NCI-H2227 treated with DMSO at 0.1 percent for 48 hours (cell line): ENCODE results near the gene DNAJC15.
"Not testable (repeated sequence)": the region's sequence is repeated elsewhere in the genome, so short reads cannot be mapped to it uniquely, and the experiment has no call there.

Experiments
- DNase-seq: peaks from one replicate; lab custom pipeline; 2025; lab: John Stamatoyannopoulos, UW

Gene DNAJC15

DNA sequence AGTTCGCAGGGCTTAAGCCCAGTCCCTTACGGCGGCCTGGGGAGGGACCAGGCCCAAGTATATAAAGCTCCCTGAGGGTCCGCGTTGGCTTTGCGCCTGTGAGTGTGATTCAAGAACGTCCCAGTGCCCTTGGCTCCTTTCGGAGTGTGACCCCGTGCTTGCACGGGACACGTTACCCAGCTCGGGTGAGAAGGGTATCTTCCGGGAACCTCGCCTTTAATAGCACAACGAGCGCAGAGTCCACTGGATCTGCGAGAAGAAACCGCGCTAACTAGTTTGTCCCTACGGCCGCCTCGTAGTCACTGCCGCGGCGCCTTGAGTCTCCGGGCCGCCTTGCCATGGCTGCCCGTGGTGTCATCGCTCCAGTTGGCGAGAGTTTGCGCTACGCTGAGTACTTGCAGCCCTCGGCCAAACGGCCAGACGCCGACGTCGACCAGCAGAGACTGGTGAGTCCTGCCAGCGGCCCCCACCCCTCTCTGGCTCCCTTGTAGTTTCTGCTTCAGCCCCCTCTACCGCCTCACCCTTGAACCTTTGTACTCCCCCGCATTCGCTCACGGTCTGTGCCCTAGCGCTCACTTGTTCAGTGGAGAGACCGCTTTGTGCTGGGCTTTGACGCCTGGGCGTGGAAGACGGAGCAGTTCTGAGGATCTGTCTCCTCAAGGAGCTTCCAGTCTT, at the start of gene DNAJC15:
TSS of gene DNAJC15 (plus strand) at position 298 of the 675 bp plus-strand sequence. CDS start at position 339, 41 bp downstream.
- DNase-seq: peak; percentile 74

DNA sequence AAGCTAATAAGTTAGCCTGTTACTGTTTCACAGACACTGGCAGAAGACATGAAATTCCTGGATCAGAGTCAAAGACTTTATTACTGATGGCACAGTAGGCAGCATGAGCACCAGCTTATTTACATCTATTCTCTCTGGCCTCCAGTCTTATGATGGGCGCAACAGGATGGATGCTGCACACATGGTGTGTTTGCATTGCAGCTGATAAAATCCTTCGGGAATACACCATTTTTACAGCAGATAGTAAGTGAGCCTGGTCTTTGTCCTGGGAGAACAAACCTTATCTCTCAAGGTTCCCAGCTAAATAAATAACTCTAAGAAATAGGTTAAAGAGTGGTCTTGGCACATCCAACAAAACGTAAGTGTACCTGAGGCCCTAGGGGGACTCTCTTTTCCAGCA, 47.3 kb upstream of the DNAJC15 start:
- no peak for DNase-seq

DNA sequence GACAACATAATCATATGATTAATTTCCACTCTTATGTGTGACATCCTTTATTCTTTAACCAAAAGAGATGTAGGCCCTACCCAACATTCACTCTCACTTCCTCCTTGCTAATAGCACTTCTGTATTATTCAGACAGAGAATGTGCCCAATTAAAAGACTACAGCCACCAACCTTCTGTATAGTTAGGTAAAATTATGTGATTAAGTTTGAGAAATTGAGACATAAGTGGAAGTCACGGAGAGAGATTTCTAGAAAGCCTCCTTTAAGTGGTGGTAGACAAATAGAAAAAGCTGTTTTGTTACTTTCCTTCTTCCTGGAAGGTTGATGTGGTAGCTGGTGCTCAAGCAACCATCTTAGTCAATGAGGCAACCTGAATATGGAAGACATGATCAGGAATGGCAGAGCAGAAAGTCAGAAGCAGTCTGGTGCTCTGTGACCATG, 46.1 kb upstream of the DNAJC15 start:
- no peak for DNase-seq

DNA sequence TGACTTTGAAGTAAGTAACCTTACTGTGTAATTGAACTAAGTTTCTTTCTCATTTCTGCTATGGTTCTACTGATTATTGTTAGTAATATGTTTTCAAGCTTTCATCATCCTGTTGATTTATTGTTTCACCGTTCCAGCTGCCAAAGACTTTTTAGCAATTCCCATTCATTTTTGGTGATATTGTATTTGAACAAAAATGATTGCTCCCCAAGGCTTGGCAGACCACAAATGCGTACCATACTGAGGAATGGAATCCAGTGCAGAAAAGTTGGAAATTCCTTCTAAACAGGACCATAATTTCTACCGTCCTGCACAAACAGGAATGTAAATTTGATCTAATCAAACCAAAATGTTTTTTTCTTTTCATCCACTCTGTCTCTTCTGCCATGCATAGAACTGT, 42.1 kb upstream of the DNAJC15 start:
- DNase-seq: no peak

DNA sequence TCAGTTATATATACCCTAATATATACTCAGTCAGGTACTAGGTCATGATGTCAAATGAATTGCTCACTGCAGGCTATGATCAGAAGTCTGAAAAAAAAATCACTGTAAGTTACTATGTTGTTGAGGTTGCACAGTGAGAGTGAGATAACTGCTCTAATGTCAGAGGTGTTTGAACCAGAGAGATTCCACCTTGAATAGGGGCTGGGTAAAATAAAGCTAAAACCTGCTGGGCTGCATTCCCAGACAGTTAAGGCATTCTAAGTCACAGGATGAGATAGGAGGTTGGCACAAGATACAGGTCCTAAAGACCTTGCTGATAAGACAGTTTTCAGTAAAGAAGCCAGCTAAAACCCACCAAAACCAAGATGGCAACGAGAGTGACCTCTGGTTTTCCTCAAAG, 41.5 kb upstream of the DNAJC15 start:
- DNase-seq: no peak

DNA sequence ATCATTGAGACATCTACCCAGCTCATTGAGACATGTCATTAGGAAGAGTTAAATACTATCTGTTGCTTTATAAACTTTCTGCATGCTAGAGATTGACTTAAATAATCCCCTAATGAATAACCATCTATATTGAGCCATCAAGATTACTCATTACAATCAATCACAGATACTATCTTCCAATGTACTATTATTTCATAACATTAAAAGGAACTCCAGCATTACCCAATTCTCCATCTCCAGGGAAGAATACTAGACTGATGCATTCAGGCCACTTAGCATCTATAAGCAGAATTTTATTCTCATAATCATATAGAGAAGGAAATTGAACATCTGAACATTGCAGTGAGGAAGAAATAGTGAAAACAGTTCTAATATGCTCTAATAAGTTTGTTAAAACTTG, 39.4 kb upstream of the DNAJC15 start:
- DNase-seq: no peak

DNA sequence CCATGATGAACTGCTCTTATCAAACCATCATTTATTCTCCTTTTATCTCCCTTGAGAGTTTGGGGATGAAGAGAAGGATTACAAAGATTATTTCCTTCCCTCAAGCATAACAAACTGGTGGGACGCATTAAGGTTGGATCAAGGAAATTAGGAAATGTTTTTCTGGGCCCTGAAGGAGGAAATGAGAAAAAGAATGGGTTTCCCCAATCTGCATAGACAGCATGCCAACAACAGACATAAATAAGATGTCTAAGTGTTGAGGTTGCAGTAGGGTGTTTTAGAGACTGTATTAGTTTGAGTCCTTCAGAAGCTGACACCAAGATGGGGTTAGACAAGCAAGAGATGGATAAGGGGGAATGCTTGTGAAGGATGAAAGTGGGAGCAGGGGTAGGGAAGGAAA, 38.7 kb upstream of the DNAJC15 start:
- no peak for DNase-seq

DNA sequence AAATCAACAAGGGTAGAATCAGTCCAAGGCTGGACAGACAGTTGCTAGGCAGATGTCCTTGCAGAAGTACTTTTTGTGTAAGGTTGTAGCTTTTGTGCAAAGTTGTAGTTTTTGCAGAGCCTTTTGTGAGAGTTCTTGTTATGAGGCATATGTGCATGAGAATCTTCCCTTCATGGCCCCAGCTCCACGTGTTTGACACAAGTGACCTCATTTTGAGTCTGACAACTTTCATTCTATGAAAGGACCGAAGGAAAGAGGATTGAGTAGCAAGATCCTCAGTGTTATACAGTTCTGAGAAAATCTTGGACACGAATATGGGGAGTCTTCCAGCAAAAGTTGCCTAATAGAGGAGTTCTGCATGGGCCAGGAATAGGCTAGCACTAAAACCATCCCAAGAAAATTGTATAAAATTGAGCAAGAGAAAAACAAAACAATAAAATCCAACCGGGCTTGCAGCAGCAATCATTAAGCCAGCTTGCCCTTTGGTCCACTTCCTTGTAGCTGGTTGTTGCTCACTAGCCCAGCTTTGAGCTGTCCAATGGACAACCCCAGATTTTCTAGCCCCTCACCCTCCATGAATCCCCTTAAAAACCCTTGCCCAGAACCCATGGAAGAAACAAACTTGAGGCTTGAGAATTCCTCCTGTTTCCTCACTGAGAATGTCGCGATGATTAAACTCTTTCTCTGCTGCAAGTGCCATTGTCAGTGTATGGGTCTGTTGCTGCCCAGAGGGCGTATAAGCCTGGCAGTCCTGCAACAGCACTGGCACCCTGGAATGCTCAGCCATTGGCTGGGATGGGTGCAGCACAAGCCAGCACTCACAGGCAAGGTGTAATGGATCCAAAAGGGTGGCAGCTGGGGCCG, 37.8 kb upstream of the DNAJC15 start:
- no peak for DNase-seq

DNA sequence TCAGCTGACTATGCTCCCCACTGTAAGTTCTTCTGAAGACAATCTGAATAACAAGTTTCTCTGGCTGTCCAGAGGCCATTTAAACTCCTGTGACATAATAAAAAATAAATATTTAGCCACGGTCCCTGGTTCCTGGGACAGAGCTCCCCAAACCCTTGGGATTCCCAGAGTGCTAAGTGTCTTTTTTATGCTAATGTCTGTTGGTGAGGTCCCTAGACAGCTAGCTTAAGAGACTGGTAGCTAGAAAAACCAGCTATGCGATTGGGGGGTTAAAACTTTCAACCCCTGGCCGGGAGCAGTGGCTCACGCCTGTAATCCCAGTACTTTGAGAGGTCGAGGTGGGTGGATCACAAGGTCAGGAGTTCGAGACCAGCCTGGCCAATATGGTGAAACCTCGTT, 37.2 kb upstream of the DNAJC15 start:
- DNase-seq: no peak

DNA sequence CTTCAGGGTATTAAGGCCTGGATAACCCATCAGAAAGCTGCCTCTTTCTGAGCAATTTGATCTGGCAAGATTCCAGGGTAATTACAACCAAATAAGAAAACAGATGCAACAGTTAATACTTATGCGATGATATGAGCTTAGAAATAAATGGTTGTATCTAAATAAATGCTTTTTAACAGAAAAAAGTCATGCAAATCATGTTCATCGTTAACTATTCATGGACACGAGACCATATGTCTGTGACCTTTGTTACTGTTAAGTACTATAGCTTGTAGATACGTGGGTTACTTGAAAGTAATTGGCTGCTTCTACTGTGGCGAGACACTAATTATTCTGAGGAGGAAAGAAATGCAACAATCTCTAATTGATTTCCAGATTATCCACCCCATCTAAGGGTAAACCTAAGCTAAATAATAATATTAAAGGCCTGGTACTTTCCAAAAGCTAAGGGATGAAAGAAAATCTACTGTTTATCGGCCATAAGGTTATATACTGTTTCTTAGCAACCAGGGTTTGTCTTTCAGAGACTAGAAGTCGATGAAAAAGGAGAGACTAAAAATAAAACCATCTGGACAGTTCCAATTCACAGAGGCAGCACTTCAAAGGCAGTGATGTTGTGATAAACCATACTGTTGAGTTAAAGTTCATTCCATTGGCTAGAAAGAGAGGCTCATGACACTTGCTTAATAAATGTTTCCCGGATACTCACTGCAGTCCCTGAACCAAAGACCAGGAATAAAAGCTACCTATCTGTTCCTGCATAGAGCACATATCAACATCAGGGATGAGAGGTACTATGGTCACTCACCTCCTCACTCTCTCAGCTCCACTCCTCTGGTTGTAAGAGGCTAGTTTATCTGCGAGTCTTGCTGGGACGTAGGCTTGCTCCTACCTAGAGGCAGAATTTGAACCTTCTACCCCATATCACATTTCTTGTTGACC, 32.8 kb upstream of the DNAJC15 start:
- DNase-seq: peak; percentile 40

DNA sequence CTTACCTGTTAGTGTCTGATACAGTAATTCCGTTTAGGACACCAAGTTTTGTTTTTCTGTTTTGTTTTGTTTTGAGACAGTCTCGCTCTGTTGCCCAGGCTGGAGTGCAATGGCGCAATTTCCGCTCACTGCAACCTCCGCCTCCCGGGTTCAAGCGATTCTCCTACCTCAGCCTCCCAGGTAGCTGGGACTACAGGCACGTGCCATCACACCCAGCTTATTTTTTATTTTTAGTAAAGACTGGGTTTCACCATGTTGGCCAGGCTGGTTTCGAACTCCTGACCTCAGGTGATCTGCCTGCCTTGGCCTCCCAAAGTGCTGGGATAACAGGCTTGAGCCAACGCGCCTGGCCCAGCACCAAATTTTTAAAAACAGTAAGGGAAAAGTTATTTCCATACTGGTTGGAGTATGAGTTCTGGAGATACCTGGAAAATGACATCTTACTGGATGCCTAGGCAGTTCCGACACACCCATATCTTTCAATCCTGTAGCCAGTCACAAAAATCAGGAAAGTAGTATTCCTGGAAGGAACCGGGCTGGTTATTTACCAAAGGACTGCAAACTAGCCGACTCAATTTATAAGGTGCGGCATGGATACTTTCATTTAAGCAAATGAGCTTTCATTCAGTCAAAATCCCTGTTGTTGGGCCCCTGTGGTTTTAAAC, 32.0 kb upstream of the DNAJC15 start:
- not testable (repeated sequence) for DNase-seq

DNA sequence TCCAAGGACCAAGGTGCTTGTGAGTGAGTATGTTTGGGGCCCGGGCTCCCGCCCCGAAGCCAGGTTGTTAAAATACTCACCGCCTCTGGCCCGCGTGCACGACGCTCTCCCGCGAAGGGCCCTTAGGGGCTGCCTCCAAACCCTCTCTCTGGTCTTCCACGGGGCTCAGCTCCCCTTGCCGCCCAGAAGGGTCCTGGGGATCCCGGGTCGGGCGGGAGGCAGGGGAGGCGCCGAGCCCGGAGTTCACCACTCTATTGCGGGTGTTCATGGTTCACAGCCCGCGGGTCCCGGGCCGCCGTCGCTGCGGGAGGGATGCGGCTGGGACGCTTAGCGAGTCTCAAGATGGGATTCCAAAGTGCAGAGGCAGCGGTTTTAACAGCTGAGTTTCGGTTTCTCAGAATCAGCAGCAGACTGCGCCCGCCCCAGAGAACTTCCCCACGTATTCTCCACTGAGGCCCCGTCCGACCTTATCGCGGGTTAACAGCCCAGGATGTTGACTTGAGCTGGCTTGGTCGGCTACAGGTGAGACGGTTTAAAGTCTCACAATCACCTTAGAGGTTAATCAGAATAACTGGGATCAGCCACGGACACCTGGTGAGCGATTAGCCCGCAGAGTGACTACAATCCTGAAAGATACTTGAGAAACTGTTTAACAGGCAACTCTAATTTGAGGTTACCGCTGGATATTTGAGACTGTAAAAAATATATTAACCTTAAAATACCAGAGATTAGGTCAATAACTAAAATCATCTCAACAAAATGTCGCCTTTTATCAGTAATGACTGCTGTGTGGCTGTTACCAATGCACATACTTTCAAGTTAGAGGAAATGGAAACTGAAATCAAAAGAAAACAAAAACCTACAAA, 31.3 kb upstream of the DNAJC15 start, which contains the start of gene EPSTI1:
TSS of gene EPSTI1 (minus strand) at position 344 of the 866 bp plus-strand sequence. CDS start at position 268, 76 bp downstream.
- no peak for DNase-seq

DNA sequence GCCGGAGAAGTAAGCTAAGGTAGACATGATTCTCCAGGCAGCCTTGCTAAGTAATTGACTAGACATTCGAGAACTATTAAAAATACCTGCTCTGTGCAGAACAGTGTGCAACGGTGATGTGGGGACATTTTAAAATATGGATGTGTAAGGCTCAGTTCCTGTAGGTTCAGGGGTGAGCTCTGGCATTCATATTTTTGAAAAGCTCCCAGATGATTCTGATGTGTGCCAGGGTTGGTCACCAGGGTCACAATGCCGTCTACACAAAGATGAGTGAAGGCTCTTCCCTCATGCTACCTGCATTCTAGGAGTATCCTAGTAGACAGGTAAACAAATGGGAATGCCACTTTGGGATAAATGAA, 30.6 kb upstream of the DNAJC15 start:
- no peak for DNase-seq

DNA sequence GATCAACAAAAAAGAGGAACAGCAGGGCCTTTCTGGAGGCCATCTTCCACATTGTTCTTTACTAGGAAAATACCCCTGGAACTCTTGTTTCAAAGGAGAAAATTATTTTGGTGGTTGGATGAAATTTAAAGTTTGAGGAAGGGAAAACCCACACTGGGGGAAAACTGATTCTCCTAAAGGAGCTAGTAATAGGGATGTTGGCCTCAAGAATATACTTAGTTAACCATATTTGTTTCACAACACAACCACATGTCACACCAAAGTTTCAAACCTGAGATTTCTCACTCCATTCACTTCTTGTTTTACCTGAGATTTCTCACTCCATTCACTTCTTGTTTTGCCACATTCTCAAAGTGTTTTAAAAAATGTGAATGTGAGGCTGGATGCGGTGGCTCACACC, 28.5 kb upstream of the DNAJC15 start:
- DNase-seq: no peak

DNA sequence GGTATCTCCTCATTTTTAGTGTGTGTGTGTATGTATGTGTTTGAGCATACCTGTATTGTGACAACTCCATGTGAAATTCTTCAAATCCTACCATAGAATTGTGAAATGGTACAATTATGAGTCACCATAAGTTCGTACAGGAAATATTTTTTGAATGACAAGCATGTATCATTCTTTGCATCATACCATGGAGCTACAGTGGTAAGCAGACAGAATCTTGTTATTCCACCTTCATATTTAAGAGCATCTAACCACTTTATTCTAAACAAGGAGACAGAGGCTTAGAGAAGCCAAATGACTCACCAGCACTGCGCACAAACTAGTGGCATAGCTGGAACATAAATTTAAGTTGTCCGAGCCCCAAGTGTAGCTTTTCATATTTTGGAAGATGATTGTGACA, 26.8 kb upstream of the DNAJC15 start:
- DNase-seq: no peak

DNA sequence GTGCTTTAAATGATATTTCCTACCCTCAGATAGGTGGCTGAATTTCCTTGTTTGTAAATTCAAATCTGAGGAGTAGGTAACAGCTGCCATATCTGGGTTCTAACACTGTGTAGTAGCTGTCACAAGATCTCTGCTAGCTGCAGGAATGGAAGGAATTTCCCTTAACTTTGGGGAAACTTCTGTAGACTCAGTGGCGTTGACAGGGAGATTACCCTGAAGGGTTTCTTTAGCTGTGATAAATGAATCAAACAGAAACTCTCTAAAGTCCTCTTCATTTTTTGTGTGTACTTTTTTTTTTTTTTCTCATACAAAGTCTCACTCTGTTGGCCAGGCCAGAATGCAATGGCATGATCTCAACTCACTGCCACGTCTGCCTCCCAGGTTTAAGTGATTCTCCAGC, 26.0 kb upstream of the DNAJC15 start:
- no peak for DNase-seq

DNA sequence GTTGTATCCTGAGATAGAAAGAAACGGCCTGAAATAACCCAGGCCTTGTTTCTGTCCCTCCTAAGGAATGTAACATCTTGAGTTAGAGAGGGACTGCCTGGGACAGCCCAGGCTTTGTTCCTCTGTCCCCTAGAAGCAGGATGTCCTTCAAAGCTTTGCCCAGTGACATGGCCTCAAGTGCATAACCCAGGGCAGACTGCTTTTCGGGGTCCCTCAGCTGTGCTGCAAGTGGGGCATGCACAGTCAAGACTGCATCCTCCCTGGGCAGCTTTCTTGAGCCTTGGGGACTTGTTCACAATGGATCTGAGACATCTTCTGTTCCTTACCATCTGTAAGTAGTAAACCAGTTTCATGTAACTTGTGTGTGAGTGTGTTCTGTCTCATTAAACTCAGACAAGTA, 23.9 kb upstream of the DNAJC15 start:
- no peak for DNase-seq

DNA sequence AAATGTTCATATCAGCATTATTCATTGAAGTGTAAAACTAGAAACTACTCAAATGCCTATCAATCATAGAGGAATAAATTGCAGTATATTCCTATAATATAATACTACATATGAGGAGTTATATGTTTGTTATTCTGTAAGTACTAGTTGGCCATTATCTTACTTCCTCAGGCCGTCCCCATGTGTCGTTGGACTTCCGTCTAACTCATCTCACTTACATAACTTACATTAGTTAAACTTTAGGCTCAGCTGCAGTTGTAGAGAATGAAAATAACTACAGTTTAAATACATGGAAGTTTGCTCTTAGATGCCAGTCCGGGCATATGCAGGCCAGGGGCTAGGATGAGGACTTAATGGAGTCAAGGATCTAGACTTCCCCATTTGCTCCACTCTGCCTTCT, 22.7 kb upstream of the DNAJC15 start:
- DNase-seq: no peak

DNA sequence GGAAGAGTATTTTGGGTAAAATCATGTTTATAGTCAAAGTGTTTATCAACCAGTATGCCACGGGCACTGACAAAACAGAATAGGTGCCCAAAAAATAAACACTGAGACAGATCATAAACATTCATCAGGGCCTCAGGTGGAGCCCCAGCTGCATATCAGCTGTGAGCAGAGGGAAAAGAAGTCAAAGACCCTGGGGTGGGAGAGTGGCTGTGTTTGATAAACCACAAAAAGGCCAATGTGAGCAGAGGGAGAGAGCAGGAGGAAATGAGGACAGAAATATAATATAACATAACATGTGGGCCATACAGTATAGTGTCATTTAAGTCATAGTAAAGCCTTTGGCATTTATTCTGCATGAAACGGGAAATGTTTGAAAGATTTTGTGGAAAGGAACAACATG, 21.4 kb upstream of the DNAJC15 start:
- DNase-seq: no peak

DNA sequence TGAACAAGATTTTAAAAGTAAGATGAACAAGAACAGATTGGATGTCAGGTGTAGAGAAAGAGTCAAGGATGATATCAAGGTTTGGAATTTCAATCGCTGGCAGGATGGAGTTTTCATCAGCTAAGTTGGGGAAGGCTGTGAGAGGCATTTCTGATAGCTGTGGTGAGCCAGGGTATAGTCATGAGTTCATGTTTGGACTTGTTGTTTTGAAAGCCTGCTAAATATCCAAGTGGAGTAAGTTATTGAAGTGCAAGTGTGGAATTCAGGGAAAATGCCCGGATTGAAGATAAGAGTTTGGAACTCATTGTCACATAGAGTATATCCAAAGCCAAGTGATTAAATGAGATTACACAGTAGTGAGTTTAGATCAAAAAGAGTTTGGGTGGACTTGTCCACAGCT, 20.4 kb upstream of the DNAJC15 start:
- DNase-seq: no peak

DNA sequence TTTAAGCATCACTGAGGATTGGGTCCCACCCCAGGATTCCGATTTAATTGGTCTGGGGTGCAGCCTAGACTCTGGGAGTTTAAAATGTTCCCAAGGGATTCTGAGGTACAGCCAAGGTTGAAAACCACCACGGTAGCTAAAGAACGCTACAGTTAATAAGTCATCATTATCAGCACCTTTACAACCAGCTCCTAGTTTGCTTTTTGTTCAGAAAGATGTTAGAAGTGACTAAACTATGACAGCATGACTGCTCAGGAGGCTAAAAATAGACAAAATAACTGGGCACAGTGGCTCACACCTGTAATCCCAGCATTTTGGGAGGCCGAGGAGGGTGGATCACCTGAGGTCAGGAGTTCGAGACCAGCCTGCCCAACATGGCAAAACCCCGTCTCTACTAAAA, 19.7 kb upstream of the DNAJC15 start:
- DNase-seq: no peak
